ENCODE results near the gene TRPC1. TPM values are rescaled to one million over a fixed set of nuclear protein-coding genes. Genes with fewer than 3 reads are reported as not detected.

TRPC1 gene
- total RNA-seq (10 to 100 TPM; 18.6 to 23.6 (median 21.4) TPM), polyA plus RNA-seq (11.1 TPM)
- long read RNA-seq, donor 1, full-length matches to known transcripts = 21 of 34 reads
- long read RNA-seq, donor 1, partial matches to known transcripts = 3 of 34 reads
- long read RNA-seq, donor 1, other reads (novel, unspliced or antisense) = 10 of 34 reads
- long read RNA-seq, donor 2, full-length matches to known transcripts = 10 of 14 reads
- long read RNA-seq, donor 2, partial matches to known transcripts = 3 of 14 reads
- long read RNA-seq, donor 2, other reads (novel, unspliced or antisense) = 1 of 14 reads
- long read RNA-seq, donor 3, full-length matches to known transcripts = 2 of 14 reads
- long read RNA-seq, donor 3, partial matches to known transcripts = 6 of 14 reads
- long read RNA-seq, donor 3, other reads (novel, unspliced or antisense) = 6 of 14 reads
- long read RNA-seq, donor 4, full-length matches to known transcripts = 10 of 15 reads
- long read RNA-seq, donor 4, partial matches to known transcripts = 1 of 15 reads
- long read RNA-seq, donor 4, other reads (novel, unspliced or antisense) = 4 of 15 reads

GRCh38 chr3:142723968-142724681 lies at the start of gene TRPC1:
TSS of gene TRPC1 (plus strand) at chr3:142724034. CDS start at chr3:142724560, 526 bp downstream.
- peak; percentile 81 to 90 (median 87) for DNase-seq
- under 1% methylated on average over 73 of the region's 73 CpGs for WGBS
- intact Hi-C loops (cut with DNase I) = no loop called here
- peak within 1 kb of the TSS; percentile 85 for H3K4me3 ChIP-seq (ENCODE audit: low read length)
- no peaks in the 10 kb centered on the region for H3K27me3 ChIP-seq (ENCODE audit: control insufficient read depth, insufficient read depth)
- peak; percentile 94 to 97 for ATAC-seq
- no peaks in the 10 kb centered on the region for H3K4me1 ChIP-seq (ENCODE audit: control insufficient read depth, insufficient read depth, low read length)
- H3K27ac ChIP-seq (ENCODE audit: low read length) = peak within 1 kb of the TSS; percentile 99
- H3K9me3 ChIP-seq (ENCODE audit: control insufficient read depth, low read length) = no peaks in the 10 kb centered on the region

GRCh38 chr3:142676151-142676550 lies 47.7 kb upstream of the TRPC1 start:
- H3K27ac ChIP-seq (ENCODE audit: low read length) = no peak overlapping the region
- no peaks in the 10 kb centered on the region for H3K9me3 ChIP-seq (ENCODE audit: control insufficient read depth, low read length)
- H3K4me1 ChIP-seq (ENCODE audit: control insufficient read depth, insufficient read depth, low read length) = no peaks in the 10 kb centered on the region
- DNase-seq (no peak), ATAC-seq (no peak)
- intact Hi-C loops (cut with DNase I) = no loop called here
- no peak overlapping the region for H3K4me3 ChIP-seq (ENCODE audit: low read length)
- H3K27me3 ChIP-seq (ENCODE audit: control insufficient read depth, insufficient read depth) = no peaks in the 10 kb centered on the region
- WGBS = 43% methylated on average over 2 of the region's 2 CpGs

- no peaks in the 10 kb centered on the region for H3K4me1 ChIP-seq (ENCODE audit: control insufficient read depth, insufficient read depth, low read length)
- no peak overlapping the region for H3K4me3 ChIP-seq (ENCODE audit: low read length)
- no peaks in the 10 kb centered on the region for H3K27me3 ChIP-seq (ENCODE audit: control insufficient read depth, insufficient read depth)
- no peak for ATAC-seq
- no peak for DNase-seq
- WGBS = 73% methylated on average over 2 of the region's 2 CpGs
- H3K27ac ChIP-seq (ENCODE audit: low read length) = no peak overlapping the region
- intact Hi-C loops (cut with DNase I) = no loop called here
- no peaks in the 10 kb centered on the region for H3K9me3 ChIP-seq (ENCODE audit: control insufficient read depth, low read length)
Measured at GRCh38 chr3:142680710-142681109, 43.1 kb upstream of the TRPC1 start.

GRCh38 chr3:142690613-142691012 lies 33.2 kb upstream of the TRPC1 start:
- no peaks in the 10 kb centered on the region for H3K4me1 ChIP-seq (ENCODE audit: control insufficient read depth, insufficient read depth, low read length)
- no peak overlapping the region for H3K4me3 ChIP-seq (ENCODE audit: low read length)
- 89% methylated on average over 2 of the region's 2 CpGs for WGBS
- DNase-seq (no peak), ATAC-seq (no peak)
- no peak overlapping the region for H3K27ac ChIP-seq (ENCODE audit: low read length)
- H3K9me3 ChIP-seq (ENCODE audit: control insufficient read depth, low read length) = no peaks in the 10 kb centered on the region
- no peaks in the 10 kb centered on the region for H3K27me3 ChIP-seq (ENCODE audit: control insufficient read depth, insufficient read depth)
- intact Hi-C loops (cut with DNase I) = no loop called here

- Histone ChIP-seq H3K9me3 (ENCODE audit: control insufficient read depth, low read length) (no peaks in the 10 kb centered on the region), H3K4me1 (ENCODE audit: control insufficient read depth, insufficient read depth, low read length) (no peaks in the 10 kb centered on the region), H3K27me3 (ENCODE audit: control insufficient read depth, insufficient read depth) (no peaks in the 10 kb centered on the region), H3K27ac (ENCODE audit: low read length) (no peak overlapping the region), H3K4me3 (ENCODE audit: low read length) (no peak overlapping the region)
- ATAC-seq (no peak), DNase-seq (no peak)
- 70% methylated on average over 2 of the region's 2 CpGs for WGBS
- intact Hi-C loops (cut with DNase I) = no loop called here
Measured at GRCh38 chr3:142691527-142691926, 32.3 kb upstream of the TRPC1 start.

GRCh38 chr3:142693136-142693853 lies 30.5 kb upstream of the TRPC1 start:
- ATAC-seq (no peak), DNase-seq (no peak)
- H3K27me3 ChIP-seq (ENCODE audit: control insufficient read depth, insufficient read depth) = no peaks in the 10 kb centered on the region
- H3K9me3 ChIP-seq (ENCODE audit: control insufficient read depth, low read length) = no peaks in the 10 kb centered on the region
- H3K27ac ChIP-seq (ENCODE audit: low read length) = no peak overlapping the region
- no peaks in the 10 kb centered on the region for H3K4me1 ChIP-seq (ENCODE audit: control insufficient read depth, insufficient read depth, low read length)
- 65% methylated on average over 7 of the region's 7 CpGs for WGBS
- intact Hi-C loops (cut with DNase I) = no loop called here
- H3K4me3 ChIP-seq (ENCODE audit: low read length) = no peak overlapping the region

- H3K4me3 ChIP-seq (ENCODE audit: low read length) = no peak overlapping the region
- intact Hi-C loops (cut with DNase I) = no loop called here
- WGBS = 97% methylated on average over 1 of the region's 1 CpG
- ATAC-seq = no peak
- H3K4me1 ChIP-seq (ENCODE audit: control insufficient read depth, insufficient read depth, low read length) = no peaks in the 10 kb centered on the region
- H3K27ac ChIP-seq (ENCODE audit: low read length) = no peak overlapping the region
- H3K9me3 ChIP-seq (ENCODE audit: control insufficient read depth, low read length) = no peaks in the 10 kb centered on the region
- H3K27me3 ChIP-seq (ENCODE audit: control insufficient read depth, insufficient read depth) = no peaks in the 10 kb centered on the region
- no peak for DNase-seq
Measured at GRCh38 chr3:142694225-142694624, 29.6 kb upstream of the TRPC1 start.

GRCh38 chr3:142705198-142705597 lies 18.6 kb upstream of the TRPC1 start:
- 57% methylated on average over 2 of the region's 2 CpGs for WGBS
- no peak overlapping the region for H3K4me3 ChIP-seq (ENCODE audit: low read length)
- intact Hi-C loops (cut with DNase I) = no loop called here
- no peak for ATAC-seq
- DNase-seq = no peak
- no peaks in the 10 kb centered on the region for H3K27me3 ChIP-seq (ENCODE audit: control insufficient read depth, insufficient read depth)
- no peaks in the 10 kb centered on the region for H3K9me3 ChIP-seq (ENCODE audit: control insufficient read depth, low read length)
- no peaks in the 10 kb centered on the region for H3K4me1 ChIP-seq (ENCODE audit: control insufficient read depth, insufficient read depth, low read length)
- no peak overlapping the region for H3K27ac ChIP-seq (ENCODE audit: low read length)

- ATAC-seq (no peak), DNase-seq (no peak)
- WGBS = 76% methylated on average over 7 of the region's 7 CpGs
- Histone ChIP-seq H3K27me3 (ENCODE audit: control insufficient read depth, insufficient read depth) (no peaks in the 10 kb centered on the region), H3K27ac (ENCODE audit: low read length) (no peak overlapping the region), H3K9me3 (ENCODE audit: control insufficient read depth, low read length) (no peaks in the 10 kb centered on the region), H3K4me1 (ENCODE audit: control insufficient read depth, insufficient read depth, low read length) (no peaks in the 10 kb centered on the region), H3K4me3 (ENCODE audit: low read length) (no peak overlapping the region)
- intact Hi-C loops (cut with DNase I) = no loop called here
Measured at GRCh38 chr3:142706321-142707127, 17.3 kb upstream of the TRPC1 start.

- Histone ChIP-seq H3K9me3 (ENCODE audit: control insufficient read depth, low read length) (no peaks in the 10 kb centered on the region), H3K27ac (ENCODE audit: low read length) (no peak overlapping the region), H3K4me3 (ENCODE audit: low read length) (no peak overlapping the region), H3K4me1 (ENCODE audit: control insufficient read depth, insufficient read depth, low read length) (no peaks in the 10 kb centered on the region), H3K27me3 (ENCODE audit: control insufficient read depth, insufficient read depth) (no peaks in the 10 kb centered on the region)
- intact Hi-C loops (cut with DNase I) = no loop called here
- DNase-seq (no peak), ATAC-seq (no peak)
- 94% methylated on average over 5 of the region's 5 CpGs for WGBS
Measured at GRCh38 chr3:142709207-142709606, 14.6 kb upstream of the TRPC1 start.

Measured in right cardiac atrium (tissue), 5 donors.